ENCODE data around the gene TSHZ2.

The TSHZ2 gene

DNA sequence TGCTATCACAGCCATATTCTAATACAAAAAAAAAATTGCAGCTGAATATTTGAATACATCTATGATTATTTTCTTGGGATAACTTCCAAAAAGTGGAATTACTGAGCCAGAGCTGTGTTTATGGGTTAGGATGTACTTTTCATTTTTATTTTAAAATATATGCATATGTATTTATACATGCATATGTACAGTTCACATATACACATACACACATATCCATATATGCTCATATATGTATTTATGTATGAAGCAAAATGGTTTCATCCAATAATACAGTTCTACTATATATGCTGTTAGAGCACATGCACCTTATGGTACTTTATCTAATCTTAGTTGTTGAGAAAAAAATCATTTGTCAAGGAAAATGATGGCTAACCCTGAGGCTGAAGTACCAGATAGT, 54.9 kb downstream of the TSHZ2 start:
- no peak for DNase-seq (ENCODE audit: low read depth, low spot score)

- DNase-seq (ENCODE audit: low read depth, low spot score): no peak
Measured at GRCh38 chr20:53028337-53029007, 56.3 kb downstream of the TSHZ2 start.

DNA sequence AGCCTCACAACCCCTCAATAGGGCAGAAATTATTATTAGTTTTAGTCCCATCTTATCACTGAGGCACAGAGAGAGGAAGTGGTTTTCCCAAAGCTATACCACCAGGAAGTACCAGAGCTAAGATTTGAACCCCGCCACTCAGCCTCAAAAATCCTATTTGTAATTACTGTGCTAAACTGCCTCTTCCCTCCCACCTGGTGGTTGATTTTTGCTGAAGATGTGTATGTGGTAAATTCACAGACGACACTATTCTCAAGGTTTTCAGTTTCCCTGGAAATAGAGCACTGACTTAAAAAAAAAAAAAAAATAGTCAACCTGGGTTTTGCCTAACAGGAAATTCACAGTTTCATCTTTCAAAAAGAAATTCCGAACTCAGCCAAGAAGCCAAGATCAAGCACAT, 57.9 kb downstream of the TSHZ2 start:
- no peak for DNase-seq (ENCODE audit: low read depth, low spot score)

GRCh38 chr20:53032046-53032445, 59.9 kb downstream of the TSHZ2 start:
- no peak for DNase-seq (ENCODE audit: low read depth, low spot score)

GRCh38 chr20:53032478-53032932, 60.3 kb downstream of the TSHZ2 start:
- no peak for DNase-seq (ENCODE audit: low read depth, low spot score)

- DNase-seq (ENCODE audit: low read depth, low spot score): no peak
Measured at GRCh38 chr20:53033176-53033575, 61.0 kb downstream of the TSHZ2 start.

GRCh38 chr20:53034899-53035298, 62.7 kb downstream of the TSHZ2 start:
- DNase-seq (ENCODE audit: low read depth, low spot score): no peak

DNA sequence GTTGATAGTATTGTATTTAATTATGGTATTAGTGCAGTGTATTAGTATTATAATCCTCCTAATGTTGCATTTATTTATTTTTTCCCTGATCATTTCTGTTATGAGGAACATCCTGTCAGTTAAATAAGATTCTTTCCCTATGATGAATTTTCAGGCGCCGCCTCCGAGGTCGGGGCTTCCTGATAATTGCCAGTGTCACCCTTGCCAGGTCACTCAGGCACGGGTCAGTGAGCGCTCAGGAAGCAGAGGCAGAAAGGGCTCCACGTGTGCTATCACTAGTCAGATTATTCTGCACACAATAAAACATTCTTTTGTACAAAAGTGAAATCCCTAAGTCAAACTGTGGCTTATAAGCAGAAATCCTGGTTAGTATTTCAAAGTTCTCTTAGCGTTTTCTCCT, 64.8 kb downstream of the TSHZ2 start:
- no peak for DNase-seq (ENCODE audit: low read depth, low spot score)

DNA sequence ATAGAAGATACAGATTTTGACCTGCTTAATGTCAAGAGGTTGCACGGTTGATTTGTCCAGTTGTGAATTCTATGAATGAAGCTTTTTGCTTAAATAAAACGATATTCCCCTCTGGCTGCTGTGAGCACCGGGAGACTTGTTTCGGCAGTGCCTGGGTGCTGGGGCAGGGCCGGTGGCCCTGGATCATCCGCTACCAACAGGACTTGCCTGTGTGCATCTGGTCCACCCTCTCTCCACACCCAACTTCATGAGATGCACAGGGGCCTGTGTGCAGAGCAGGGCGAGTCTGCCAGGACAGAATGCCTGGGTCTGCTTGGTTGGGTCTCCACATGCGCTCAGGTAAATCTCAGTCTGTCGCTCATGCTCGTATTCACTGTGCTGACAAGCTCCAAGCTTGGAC, 65.5 kb downstream of the TSHZ2 start:
- DNase-seq (ENCODE audit: low read depth, low spot score): no peak

GRCh38 chr20:53038299-53038698, 66.1 kb downstream of the TSHZ2 start:
- no peak for DNase-seq (ENCODE audit: low read depth, low spot score)

- DNase-seq (ENCODE audit: low read depth, low spot score): no peak
Measured at GRCh38 chr20:53040693-53041589, 68.8 kb downstream of the TSHZ2 start.

DNA sequence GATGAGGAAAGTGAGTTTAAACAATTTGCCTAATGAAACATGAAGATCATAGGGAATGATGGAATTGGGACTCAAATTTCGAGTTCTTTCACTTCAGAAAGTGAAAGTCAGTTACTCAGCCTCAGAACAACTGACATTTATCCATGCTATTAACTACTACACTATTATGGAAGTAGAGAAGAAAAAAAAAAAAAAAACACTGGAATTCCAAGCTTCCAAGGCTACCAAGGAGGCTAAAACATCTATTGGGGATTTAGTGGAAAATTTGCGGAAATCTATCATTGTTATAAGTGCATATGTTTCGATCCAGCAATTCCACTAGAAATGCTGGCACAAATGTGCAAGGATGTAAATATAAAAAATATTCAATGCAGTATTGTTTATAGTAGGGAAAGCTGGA, 70.4 kb downstream of the TSHZ2 start:
- DNase-seq (ENCODE audit: low read depth, low spot score): no peak

DNA sequence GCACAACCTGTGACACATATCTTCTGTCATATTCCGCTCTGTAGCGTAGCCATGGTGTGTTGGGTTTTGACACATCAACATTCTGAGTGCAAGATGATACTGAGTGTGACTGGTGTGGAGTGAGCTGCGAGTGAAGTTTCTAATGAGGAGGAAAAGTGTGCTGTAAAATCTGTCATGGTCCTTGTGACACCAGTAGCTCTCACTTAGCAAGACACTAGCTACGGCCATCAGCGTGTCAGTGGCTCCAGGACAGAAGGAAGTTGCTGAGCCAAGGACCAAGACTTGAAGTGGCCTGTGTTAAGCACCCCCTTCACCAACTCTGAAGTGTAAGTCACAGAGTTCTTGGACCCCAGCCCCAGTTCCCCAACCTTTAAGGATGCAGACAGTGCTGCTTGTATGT, 72.1 kb downstream of the TSHZ2 start:
- DNase-seq (ENCODE audit: low read depth, low spot score): no peak

DNA sequence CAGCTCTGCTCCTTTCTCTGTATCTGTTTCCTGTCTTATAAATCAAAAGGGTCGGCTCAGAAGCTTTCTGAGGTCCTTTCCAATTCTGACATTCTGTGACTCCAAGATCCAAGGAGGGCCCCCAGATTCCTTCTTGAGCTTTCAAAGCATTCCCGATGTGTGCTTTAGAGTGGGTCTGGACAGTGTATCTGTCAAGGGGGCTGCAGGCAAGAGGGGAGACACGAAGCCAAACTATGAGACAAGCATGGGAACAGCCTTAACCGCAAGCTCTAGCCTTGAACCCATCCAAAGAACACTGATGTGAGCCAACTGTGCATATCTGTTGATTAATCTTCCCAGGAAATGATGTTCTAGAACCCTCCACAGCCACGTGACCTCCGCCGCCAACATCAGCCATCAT, 73.8 kb downstream of the TSHZ2 start:
- no peak for DNase-seq (ENCODE audit: low read depth, low spot score)

GRCh38 chr20:53047203-53047602, 75.0 kb downstream of the TSHZ2 start:
- no peak for DNase-seq (ENCODE audit: low read depth, low spot score)

- DNase-seq (ENCODE audit: low read depth, low spot score): no peak
Measured at GRCh38 chr20:53048387-53048786, 76.2 kb downstream of the TSHZ2 start.

DNA sequence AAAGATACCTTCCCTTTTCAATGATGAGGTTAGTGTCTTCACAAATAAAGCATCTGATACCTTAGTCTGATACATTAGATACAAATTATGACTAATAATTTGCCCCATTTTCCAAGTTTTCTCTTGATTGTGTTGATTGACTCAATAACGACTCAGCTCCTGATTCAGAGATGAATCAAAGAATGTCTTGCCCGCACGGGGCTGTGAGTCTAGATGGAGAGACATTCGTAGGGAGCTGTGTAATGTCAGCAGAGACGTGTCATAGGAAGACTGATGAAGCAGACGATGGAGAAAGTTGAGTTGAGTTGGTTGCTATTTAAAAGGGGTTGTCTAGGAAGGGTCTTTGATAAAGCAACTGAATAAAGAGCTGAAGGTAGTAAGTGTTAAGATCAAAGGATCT, 78.2 kb downstream of the TSHZ2 start:
- no peak for DNase-seq (ENCODE audit: low read depth, low spot score)

DNA sequence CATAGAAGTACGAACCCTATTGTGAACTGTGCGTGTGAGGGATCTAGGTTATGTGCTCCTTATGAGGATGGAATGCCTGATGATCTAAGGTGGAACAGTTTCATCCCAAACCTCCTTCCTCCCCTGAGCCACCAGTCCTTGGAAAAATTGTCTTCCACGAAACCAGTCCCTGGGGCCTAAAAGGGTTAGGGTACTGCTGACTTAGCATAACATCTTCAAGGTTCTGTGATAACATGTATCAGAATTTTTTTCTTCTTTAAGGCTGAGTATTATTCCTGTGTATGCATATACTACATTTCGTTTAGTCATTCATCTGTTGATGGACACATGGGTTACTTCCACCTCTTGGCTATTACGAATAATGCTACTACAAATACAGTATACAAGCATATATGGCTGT, 80.2 kb downstream of the TSHZ2 start:
- no peak for DNase-seq (ENCODE audit: low read depth, low spot score)

- no peak for DNase-seq (ENCODE audit: low read depth, low spot score)
Measured at GRCh38 chr20:53053595-53053994, 81.4 kb downstream of the TSHZ2 start.

GRCh38 chr20:53055367-53056067, 83.4 kb downstream of the TSHZ2 start:
- DNase-seq (ENCODE audit: low read depth, low spot score): no peak

- no peak for DNase-seq (ENCODE audit: low read depth, low spot score)
Measured at GRCh38 chr20:53057579-53057978, 85.4 kb downstream of the TSHZ2 start.

GRCh38 chr20:53059848-53060247, 87.7 kb downstream of the TSHZ2 start:
- no peak for DNase-seq (ENCODE audit: low read depth, low spot score)
